Measurements from ENCODE around the gene PPP1R10. TPM values are rescaled to one million over a fixed set of nuclear protein-coding genes. Genes with fewer than 3 reads are reported as not detected.

The PPP1R10 gene
- total and polyA plus RNA-seq, 2 of the 13 experiments (the other 11 are each of a cell fraction or from before 2014, with no cell fraction given), result 26.3 to 38.4 TPM

- no peak for TF ChIP-seq ZNF142 (CRISPR knock-in tag; IDR thresholded peaks at IDR 0.05)
- TF ChIP-seq PAXIP1 (CRISPR knock-in tag; conservative IDR thresholded peaks at IDR 0.05), result 0 out of 2 replicates have a peak, but pooled peaks have one; percentile 24
- TF ChIP-seq ARID3A (IDR thresholded peaks at IDR 0.05; ENCODE audit: low read depth, low read length), result peak; percentile 78
- no peak for TF ChIP-seq ZNF83 (CRISPR knock-in tag; IDR thresholded peaks at IDR 0.05; ENCODE audit: borderline replicate concordance)
- TF ChIP-seq ZBED4 (CRISPR knock-in tag; IDR thresholded peaks at IDR 0.05; ENCODE audit: borderline replicate concordance), result peak; percentile 4; the same call in 1 of the 2 replicates
- peak; percentile 99 for TF ChIP-seq ZC3H4 (CRISPR knock-in tag; IDR thresholded peaks at IDR 0.05; ENCODE audit: borderline replicate concordance)
- TF ChIP-seq MXD4 (CRISPR knock-in tag; IDR thresholded peaks at IDR 0.05), result no peak
- TF ChIP-seq ZNF3 (CRISPR knock-in tag; IDR thresholded peaks at IDR 0.05), result no peak; the same call in 1 of the 2 replicates
- no peak for TF ChIP-seq ZBTB33 (CRISPR knock-in tag; IDR thresholded peaks at IDR 0.05)
These were observed 859 bp downstream of the PPP1R10 start (continued) for GRCh38 chr6:30615958-30616810.
